ENCODE results near the gene C3orf20. TPM values are rescaled to one million over a fixed set of nuclear protein-coding genes. Genes with fewer than 3 reads are reported as not detected.

C3orf20 gene
- total RNA-seq, 4 donors from 2014 or later = not detected

GRCh38 chr3:14798231-14798630, 123.3 kb downstream of the C3orf20 start:
- H3K36me3 ChIP-seq = no peaks in the 10 kb centered on the region
- H3K9me3 ChIP-seq = no peaks in the 10 kb centered on the region
- 84 to 87% methylated on average over 6 of the region's 6 CpGs for WGBS, 2 donors
- TF ChIP-seq EP300 (IDR thresholded peaks at IDR 0.05) (no peak), CTCF (IDR thresholded peaks at IDR 0.05) (no peak), POLR2A (IDR thresholded peaks at IDR 0.05) (no peak)
- DNase-seq (ENCODE audit: low spot score in 2 of 2) = no peak
- H3K27me3 ChIP-seq = no peaks in the 10 kb centered on the region
- no peak overlapping the region for H3K27ac ChIP-seq
- H3K4me3 ChIP-seq = no peak overlapping the region
- H3K4me1 ChIP-seq = peaks cover 0 to 13% (median 2%) of the 10 kb centered on the region in 4 donors

- no peaks in the 10 kb centered on the region for H3K27me3 ChIP-seq
- no peaks in the 10 kb centered on the region for H3K36me3 ChIP-seq
- H3K4me1 ChIP-seq = peaks cover 0 to 11% (median 0%) of the 10 kb centered on the region in 4 donors
- TF ChIP-seq EP300 (IDR thresholded peaks at IDR 0.05) (no peak), CTCF (IDR thresholded peaks at IDR 0.05) (no peak), POLR2A (IDR thresholded peaks at IDR 0.05) (no peak)
- H3K4me3 ChIP-seq = no peak overlapping the region
- 77 to 84% methylated on average over 4 of the region's 4 CpGs for WGBS, 2 donors
- no peaks in the 10 kb centered on the region for H3K9me3 ChIP-seq
- no peak for DNase-seq (ENCODE audit: low spot score in 2 of 2)
- no peak overlapping the region for H3K27ac ChIP-seq
Measured at GRCh38 chr3:14799146-14799545, 124.2 kb downstream of the C3orf20 start.

GRCh38 chr3:14801031-14801430, 126.1 kb downstream of the C3orf20 start:
- 86% methylated on average over 9 of the region's 9 CpGs for WGBS, 2 donors
- no peaks in the 10 kb centered on the region for H3K9me3 ChIP-seq
- no peak overlapping the region for H3K27ac ChIP-seq
- no peak for DNase-seq (ENCODE audit: low spot score in 2 of 2)
- peaks cover 0 to 15% (median 0%) of the 10 kb centered on the region in 4 donors for H3K4me1 ChIP-seq
- TF ChIP-seq POLR2A (IDR thresholded peaks at IDR 0.05) (no peak), EP300 (IDR thresholded peaks at IDR 0.05) (no peak), CTCF (IDR thresholded peaks at IDR 0.05) (no peak)
- no peaks in the 10 kb centered on the region for H3K36me3 ChIP-seq
- H3K27me3 ChIP-seq = no peaks in the 10 kb centered on the region
- H3K4me3 ChIP-seq = no peak overlapping the region

- no peak for DNase-seq (ENCODE audit: low spot score in 2 of 2)
- 64% methylated on average over 9 to 10 of the region's 10 CpGs for WGBS, 2 donors
- H3K36me3 ChIP-seq = no peaks in the 10 kb centered on the region
Measured at GRCh38 chr3:14801668-14802380, 126.9 kb downstream of the C3orf20 start.

More at GRCh38 chr3:14801668-14802380, 126.9 kb downstream of the C3orf20 start:
- H3K27me3 ChIP-seq = no peaks in the 10 kb centered on the region
- TF ChIP-seq EP300 (IDR thresholded peaks at IDR 0.05) = no peak
- no peak for TF ChIP-seq CTCF (IDR thresholded peaks at IDR 0.05)
- TF ChIP-seq POLR2A (IDR thresholded peaks at IDR 0.05) = no peak
- H3K4me3 ChIP-seq = no peak overlapping the region
- H3K9me3 ChIP-seq = no peaks in the 10 kb centered on the region
- H3K27ac ChIP-seq = peak overlapping the region in 1 of 4 donors; percentile 34
- peaks cover 0 to 15% (median 0%) of the 10 kb centered on the region in 4 donors for H3K4me1 ChIP-seq

Measured in tibial nerve (tissue), 4 donors.